HepG2 (cell line): ENCODE results near the gene WASF1. TPM values are rescaled to one million over a fixed set of nuclear protein-coding genes. Genes with fewer than 3 reads are reported as not detected.
"Not testable (repeated sequence)": the region's sequence is repeated elsewhere in the genome, so short reads cannot be mapped to it uniquely, and the experiment has no call there.

ENCODE experiments used
- ATAC-seq: fragments of 200-7000 bp; cut with Tn5 transposase; 3 replicates; pipeline ENCODE4 v1.9.1; 2020; ENCODE audit warnings: mild to moderate bottlenecking, moderate library complexity
- BruUV-seq: library from RNA; stranded (reverse); fragments of 400-500 nt; replicated peaks from 2 replicates; lab custom pipeline; 2021; lab: Mats Ljungman, UMichigan
- CTCF ChIA-PET: fragments of 300-600 bp; formaldehyde crosslinking; extraction: SDS; loops from one replicate; lab custom pipeline; 2021; ENCODE audit warnings: low total read pairs, inconsistent platforms, low intra/inter-chr PET ratio; lab: Yijun Ruan, JAX
- POLR2A ChIA-PET: fragments of 350-600 bp; sonication (Branson Sonifier 250); formaldehyde crosslinking; loops from one replicate; lab custom pipeline; 2020; ENCODE audit warnings: antibody characterized with exemption, inconsistent platforms; lab: Yijun Ruan, JAX
- DNase-seq: peaks from one replicate; pipeline ENCODE4 v3.0.0-alpha.2; 2015; ENCODE audit warnings: low spot score
- FAIRE-seq: peaks from 3 replicates; lab custom pipeline; 2011; peaks lifted over from hg19 to GRCh38; lab: Jason Lieb, UNC
- H2AFZ ChIP-seq: one replicate; pipeline ENCODE4 v1.6.1; 2011; ENCODE audit warnings: low read length, inconsistent platforms
- H3K27ac ChIP-seq: fragments of 300-600 bp; 3 replicates; pipeline ENCODE4 v1.8.0; 2011; ENCODE audit warnings: mixed run types, mild to moderate bottlenecking, mixed read lengths, low read length, inconsistent platforms; ENCODE audit not compliant: insufficient read depth; ENCODE audit errors: extremely low read length
- H3K27me3 ChIP-seq, 2 experiments: fragments of 200-600 bp in 1 of 2; 2 replicates in 1 of 2; 3 replicates in 1 of 2; pipeline versions ENCODE4 v1.6.0 to v1.8.0; 2011; ENCODE audit warnings: low read length in 2 of 2, mild to moderate bottlenecking in 2 of 2, moderate library complexity in 2 of 2, inconsistent platforms in 1 of 2; ENCODE audit not compliant: insufficient read depth in 2 of 2, control insufficient read depth in 1 of 2
- H3K36me3 ChIP-seq, 2 experiments: fragments of 200-600 bp in 1 of 2; replicated peaks in 1 of 2; 2 replicates in 1 of 2; 3 replicates in 1 of 2; pipeline versions ENCODE4 v1.5.1 to v1.8.0; 2011; ENCODE audit warnings: low read length in 2 of 2, inconsistent platforms in 1 of 2; ENCODE audit not compliant: insufficient read depth in 2 of 2, control insufficient read depth in 1 of 2
- H3K4me1 ChIP-seq: 2 replicates; pipeline ENCODE4 v1.5.1; 2012; ENCODE audit warnings: low read length, inconsistent platforms; ENCODE audit not compliant: insufficient read depth
- H3K4me2 ChIP-seq: 2 replicates; pipeline ENCODE4 v1.6.0; 2011; ENCODE audit warnings: low read depth, low read length, inconsistent platforms
- H3K4me3 ChIP-seq, 3 experiments: fragments of 200-600 bp in 1 of 3; sonication (generic), shearing (Covaris generic) in 1 of 3; replicated peaks in 1 of 3; 2 replicates each; pipeline ENCODE4 v1.5.1; 2011 to 2016; ENCODE audit warnings: low read length in 3 of 3, inconsistent platforms in 2 of 3, low read depth in 2 of 3, mild to moderate bottlenecking in 2 of 3, control low read depth in 1 of 3, mixed read lengths in 1 of 3; ENCODE audit not compliant: insufficient read depth in 1 of 3
- H3K79me2 ChIP-seq: one replicate; pipeline ENCODE4 v1.6.1; 2011; ENCODE audit warnings: low read length, inconsistent platforms; ENCODE audit not compliant: insufficient read depth
- H3K9ac ChIP-seq: 2 replicates; pipeline ENCODE4 v1.6.0; 2011; ENCODE audit warnings: mild to moderate bottlenecking, low read depth, low read length, inconsistent platforms; ENCODE audit not compliant: insufficient read depth
- H3K9me3 ChIP-seq: 2 replicates; pipeline ENCODE4 v1.5.1; 2012; ENCODE audit warnings: mild to moderate bottlenecking, low read length
- H4K20me1 ChIP-seq: 2 replicates; pipeline ENCODE4 v1.6.0; 2011; ENCODE audit warnings: inconsistent platforms, mild to moderate bottlenecking, low read length, moderate library complexity; ENCODE audit not compliant: insufficient read depth
- BRD4 ChIP-seq: sonication (generic); formaldehyde crosslinking; IDR thresholded peaks from 2 replicates; pipeline ENCODE4 v1.4.0; 2020; ENCODE audit warnings: missing genetic modification reagents
- ETV5 ChIP-seq: IDR thresholded peaks from 2 replicates; pipeline ENCODE4 v1.6.1; 2018; ENCODE audit warnings: missing biosample characterization, missing genetic modification reagents, inconsistent platforms, borderline replicate concordance
- GATAD1 ChIP-seq: IDR thresholded peaks from 2 replicates; pipeline ENCODE4 v1.6.1; 2016; ENCODE audit warnings: missing genetic modification reagents, missing compliant biosample characterization
- HNF4G ChIP-seq, 2 experiments: sonication (generic) in 1 of 2; formaldehyde crosslinking in 1 of 2; IDR thresholded peaks; 2 replicates each; pipeline versions ENCODE4 v1.4.0 to v1.6.1; 2011 to 2020; ENCODE audit warnings: borderline replicate concordance in 2 of 2, low read depth in 2 of 2, mild to moderate bottlenecking in 2 of 2, low read length in 1 of 2, missing genetic modification reagents in 1 of 2, moderate library complexity in 1 of 2
- JDP2 ChIP-seq: sonication (generic); formaldehyde crosslinking; IDR thresholded peaks from 2 replicates; pipeline ENCODE4 v1.8.1; 2022; ENCODE audit warnings: missing genetic modification reagents, borderline replicate concordance
- ZFP82 ChIP-seq: sonication (generic); formaldehyde crosslinking; IDR thresholded peaks from 2 replicates; pipeline ENCODE4 v1.5.1; 2020; ENCODE audit warnings: mild to moderate bottlenecking, missing genetic modification reagents, borderline replicate concordance
- ZSCAN31 ChIP-seq: sonication (generic); formaldehyde crosslinking; IDR thresholded peaks from 2 replicates; pipeline ENCODE4 v1.5.0; 2020; ENCODE audit warnings: low read depth, mild to moderate bottlenecking, missing genetic modification reagents
- in situ Hi-C: cut with HindIII; loops from 2 replicates; pipeline ENCODE4 v1.10.0; 2017; ENCODE audit warnings: low pct_unique_long_range_greater_than_20kb; ENCODE audit not compliant: extremely low pct_ligation_motif_present
- intact Hi-C: fragments of 100-400 bp; cut with micrococcal nuclease; formaldehyde crosslinking; loops from one replicate; pipeline ENCODE4 v1.10.0; 2022; ENCODE audit not compliant: unreplicated experiment
- polyA plus RNA-seq, 8 experiments: library from polyadenylated mRNA; depleted of rRNA in 3 of 8; stranded (reverse) in 7 of 8; unstranded in 1 of 8; fragments of >200 nt; fragmentation: Illumina TruSeq in 4 of 8; extraction: Trizol in 4 of 8; gene quantifications; 2 replicates each; pipeline versions ENCODE4 v1.2.1 to v1.2.3, GENCODE V29; 2011 to 2016; ENCODE audit warnings: low read depth in 4 of 8, missing spikeins in 1 of 8, mixed read lengths in 1 of 8; ENCODE audit not compliant: insufficient read depth in 1 of 8
- total RNA-seq, 5 experiments: library from RNA; depleted of rRNA; stranded (reverse); fragments of >200 nt; fragmentation: Illumina TruSeq; extraction: Trizol; gene quantifications; 2 replicates each; pipeline ENCODE4 v1.2.3, GENCODE V29; 2016; ENCODE audit warnings: low read depth in 1 of 5
- TF ChIP-seq, protein P1 (sequence below): sonication (generic); formaldehyde crosslinking; IDR thresholded peaks from 2 replicates; pipeline ENCODE4 v1.5.0; 2020; ENCODE audit warnings: missing genetic modification reagents

The WASF1 gene
- total and polyA plus RNA-seq, 2 of the 13 experiments (the other 11 are each of a cell fraction or from before 2014, with no cell fraction given) = 8.5 to 17.3 TPM

DNA sequence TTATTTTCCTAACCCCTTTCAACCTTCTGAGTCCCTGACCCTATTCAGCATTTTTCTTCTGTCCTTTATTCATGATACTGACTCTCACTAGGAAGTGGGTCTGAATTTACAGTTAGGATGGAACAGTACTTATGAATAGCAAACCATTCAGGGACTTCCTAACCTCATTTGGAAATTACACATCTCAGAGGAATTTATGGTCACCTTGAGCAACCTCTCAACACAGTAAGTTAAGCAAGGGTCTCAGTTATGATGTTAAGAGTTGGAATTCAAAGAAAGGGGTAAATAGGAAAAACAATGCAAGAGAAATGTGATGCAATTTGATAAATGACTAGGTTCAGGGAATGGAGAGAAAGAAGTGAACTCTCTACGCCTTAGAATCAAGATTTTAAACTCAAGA, 104.1 kb downstream of the WASF1 start (continued):
- TF ChIP-seq ZSCAN31 (no peak), ETV5 (CRISPR knock-in tag) (no peak), HNF4G (IDR thresholded peaks at IDR 0.05; ENCODE audit: borderline replicate concordance, low read depth, low read length) (no peak), HNF4G (CRISPR knock-in tag; IDR thresholded peaks at IDR 0.05; ENCODE audit: borderline replicate concordance, low read depth) (no peak), JDP2 (CRISPR knock-in tag) (no peak), BRD4 (CRISPR knock-in tag) (no peak), ZFP82 (CRISPR knock-in tag) (no peak), GATAD1 (CRISPR knock-in tag) (no peak)
- TF ChIP-seq, protein P1, sequence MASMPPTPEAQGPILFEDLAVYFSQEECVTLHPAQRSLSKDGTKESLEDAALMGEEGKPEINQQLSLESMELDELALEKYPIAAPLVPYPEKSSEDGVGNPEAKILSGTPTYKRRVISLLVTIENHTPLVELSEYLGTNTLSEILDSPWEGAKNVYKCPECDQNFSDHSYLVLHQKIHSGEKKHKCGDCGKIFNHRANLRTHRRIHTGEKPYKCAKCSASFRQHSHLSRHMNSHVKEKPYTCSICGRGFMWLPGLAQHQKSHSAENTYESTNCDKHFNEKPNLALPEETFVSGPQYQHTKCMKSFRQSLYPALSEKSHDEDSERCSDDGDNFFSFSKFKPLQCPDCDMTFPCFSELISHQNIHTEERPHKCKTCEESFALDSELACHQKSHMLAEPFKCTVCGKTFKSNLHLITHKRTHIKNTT (CRISPR knock-in tag) = no peak
- TF ChIP-seq, all 625 proteins: peak for 0

DNA sequence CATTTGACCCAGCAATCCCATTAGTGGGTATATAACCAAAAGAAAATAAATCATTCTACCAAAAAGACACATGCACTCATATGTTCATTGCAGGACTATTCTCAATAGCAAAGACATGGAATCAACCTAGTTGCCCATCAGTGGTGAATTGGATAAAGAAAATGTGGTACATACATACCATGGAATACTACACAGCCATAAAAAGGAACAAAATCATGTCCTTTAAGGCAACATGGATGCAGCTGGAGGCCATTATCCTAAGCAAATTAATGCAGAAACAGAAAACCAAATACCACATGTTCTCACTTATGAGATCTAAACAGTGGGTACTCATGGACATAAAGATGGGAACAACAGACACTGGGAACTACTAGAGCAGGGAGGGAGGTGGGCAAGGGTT, 106.0 kb downstream of the WASF1 start:
- H3K4me2 ChIP-seq, H3K79me2 ChIP-seq, DNase-seq, H4K20me1 ChIP-seq, intact Hi-C loops, CTCF ChIA-PET, ATAC-seq, H3K9me3 ChIP-seq, FAIRE-seq, BruUV-seq, H3K36me3 ChIP-seq, H3K4me3 ChIP-seq, in situ Hi-C loops, H2AFZ ChIP-seq, H3K9ac ChIP-seq, H3K27ac ChIP-seq, POLR2A ChIA-PET, H3K4me1 ChIP-seq: not testable (repeated sequence)
- H3K27me3 ChIP-seq = peaks cover 1 to 13% of the 10 kb centered on the region in 2 experiments; a peak in 2 of 5 replicates
